ENCODE results near the gene KIAA0513.

DNA sequence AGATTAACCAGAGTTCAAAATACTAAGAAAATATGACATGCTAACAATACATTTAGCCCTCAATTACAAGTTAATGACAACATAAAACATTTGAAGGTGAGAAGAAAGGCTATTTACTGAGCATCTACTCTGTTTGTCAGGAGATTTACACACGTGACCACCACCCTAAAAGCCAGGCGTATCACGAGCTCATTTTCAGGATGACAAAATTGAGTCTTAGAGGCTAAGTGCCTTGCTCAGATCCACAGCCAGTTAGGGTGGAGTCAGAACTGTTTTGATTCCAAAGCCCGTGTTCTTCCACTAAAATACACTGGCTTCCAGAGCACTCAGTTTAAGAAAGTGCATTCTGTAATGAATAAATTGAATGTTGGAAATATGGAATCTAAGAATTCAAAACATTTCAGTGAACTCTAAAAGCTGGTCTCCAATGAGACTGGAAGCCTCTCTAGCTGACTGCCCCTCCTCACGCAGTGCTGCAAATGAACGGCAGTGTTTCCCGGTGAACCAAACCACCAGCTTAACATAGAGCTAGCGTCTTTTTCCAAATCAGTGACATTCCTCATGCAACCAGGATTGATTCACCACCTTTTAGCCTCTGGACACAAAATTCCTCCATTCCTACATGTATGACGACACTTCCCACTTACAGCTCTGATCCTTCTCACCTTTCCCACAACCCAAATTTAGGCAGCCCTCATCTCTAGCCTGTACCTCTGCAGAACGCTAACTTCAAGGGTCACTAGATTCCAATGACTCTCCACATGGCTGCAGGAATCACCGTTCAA is 22.1 kb upstream of the KIAA0513 start:
- TF ChIP-seq, protein P1, sequence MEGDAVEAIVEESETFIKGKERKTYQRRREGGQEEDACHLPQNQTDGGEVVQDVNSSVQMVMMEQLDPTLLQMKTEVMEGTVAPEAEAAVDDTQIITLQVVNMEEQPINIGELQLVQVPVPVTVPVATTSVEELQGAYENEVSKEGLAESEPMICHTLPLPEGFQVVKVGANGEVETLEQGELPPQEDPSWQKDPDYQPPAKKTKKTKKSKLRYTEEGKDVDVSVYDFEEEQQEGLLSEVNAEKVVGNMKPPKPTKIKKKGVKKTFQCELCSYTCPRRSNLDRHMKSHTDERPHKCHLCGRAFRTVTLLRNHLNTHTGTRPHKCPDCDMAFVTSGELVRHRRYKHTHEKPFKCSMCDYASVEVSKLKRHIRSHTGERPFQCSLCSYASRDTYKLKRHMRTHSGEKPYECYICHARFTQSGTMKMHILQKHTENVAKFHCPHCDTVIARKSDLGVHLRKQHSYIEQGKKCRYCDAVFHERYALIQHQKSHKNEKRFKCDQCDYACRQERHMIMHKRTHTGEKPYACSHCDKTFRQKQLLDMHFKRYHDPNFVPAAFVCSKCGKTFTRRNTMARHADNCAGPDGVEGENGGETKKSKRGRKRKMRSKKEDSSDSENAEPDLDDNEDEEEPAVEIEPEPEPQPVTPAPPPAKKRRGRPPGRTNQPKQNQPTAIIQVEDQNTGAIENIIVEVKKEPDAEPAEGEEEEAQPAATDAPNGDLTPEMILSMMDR (IDR thresholded peaks at IDR 0.05) = no peak
- TF ChIP-seq EP300 (IDR thresholded peaks at IDR 0.05; ENCODE audit: low read depth) (no peak), POLR2A (IDR thresholded peaks at IDR 0.05) (no peak), POLR2AphosphoS5 (IDR thresholded peaks at IDR 0.05) (peak in 1 of 3 donors; percentile 4)
